NCI-H748 treated with DMSO at 0.1 percent for 48 hours (cell line): ENCODE results near the gene CRBN.
A peak's percentile ranks its signal among the peaks of the same experiment; 100 is the strongest.

Experiments
- DNase-seq: peaks from one replicate; lab custom pipeline; 2025; lab: John Stamatoyannopoulos, UW

CRBN gene

GRCh38 chr3:3170998-3171397 lies 8.5 kb downstream of the CRBN start:
- DNase-seq, result no peak

GRCh38 chr3:3165650-3166049 lies 13.8 kb downstream of the CRBN start:
- DNase-seq, result no peak

GRCh38 chr3:3165241-3165640 lies 14.2 kb downstream of the CRBN start:
- no peak for DNase-seq

GRCh38 chr3:3160826-3161225 lies 18.7 kb downstream of the CRBN start:
- DNase-seq, result no peak

- DNase-seq, result no peak
Observed at GRCh38 chr3:3157484-3157883, 22.0 kb downstream of the CRBN start.

- no peak for DNase-seq
Observed at GRCh38 chr3:3154879-3155610, 24.4 kb downstream of the CRBN start.

- no peak for DNase-seq
Observed at GRCh38 chr3:3151513-3151912, 28.0 kb downstream of the CRBN start.

GRCh38 chr3:3149560-3149959 lies 29.9 kb downstream of the CRBN start:
- DNase-seq, result no peak

GRCh38 chr3:3145831-3146230 lies 33.7 kb downstream of the CRBN start:
- no peak for DNase-seq

GRCh38 chr3:3141939-3142338 lies 37.6 kb downstream of the CRBN start:
- DNase-seq, result no peak

- DNase-seq, result no peak
Observed at GRCh38 chr3:3137526-3137925, 42.0 kb downstream of the CRBN start.

GRCh38 chr3:3134750-3135448 lies 44.6 kb downstream of the CRBN start:
- no peak for DNase-seq

GRCh38 chr3:3133500-3133899 lies 46.0 kb downstream of the CRBN start:
- no peak for DNase-seq

GRCh38 chr3:3129579-3129978 lies 49.9 kb downstream of the CRBN start:
- no peak for DNase-seq

- no peak for DNase-seq
Observed at GRCh38 chr3:3127432-3128010, 52.0 kb downstream of the CRBN start.

GRCh38 chr3:3126477-3127431 lies 52.7 kb downstream of the CRBN start, which contains the start of gene TRNT1:
TSS of gene TRNT1 (plus strand) at chr3:3126940. CDS start at chr3:3129041, 2,101 bp downstream.
- DNase-seq, result peak; percentile 76

GRCh38 chr3:3125977-3126376 lies 53.5 kb downstream of the CRBN start:
- no peak for DNase-seq

GRCh38 chr3:3119393-3119851 lies 60.1 kb downstream of the CRBN start:
- DNase-seq, result no peak

GRCh38 chr3:3117651-3118050 lies 61.8 kb downstream of the CRBN start:
- DNase-seq, result no peak

GRCh38 chr3:3113042-3113709 lies 66.3 kb downstream of the CRBN start:
- DNase-seq, result no peak

- no peak for DNase-seq
Observed at GRCh38 chr3:3110749-3111361, 68.6 kb downstream of the CRBN start.
